Stimulated activated CD4-positive, alpha-beta T cell treated with anti-CD3 and anti-CD28 coated beads, TNF-alpha, amount 100 ng/mL, for 24 hours (primary cell): ENCODE data around the gene UGT2B7.
"Not testable (repeated sequence)": the region's sequence is repeated elsewhere in the genome, so short reads cannot be mapped to it uniquely, and the experiment has no call there.

Source experiments
- DNase-seq, 3 experiments: peaks; one replicate each; pipeline ENCODE4 v3.0.0-alpha.2; 2020; ENCODE audit warnings: low read depth in 3 of 3

UGT2B7 gene

DNA sequence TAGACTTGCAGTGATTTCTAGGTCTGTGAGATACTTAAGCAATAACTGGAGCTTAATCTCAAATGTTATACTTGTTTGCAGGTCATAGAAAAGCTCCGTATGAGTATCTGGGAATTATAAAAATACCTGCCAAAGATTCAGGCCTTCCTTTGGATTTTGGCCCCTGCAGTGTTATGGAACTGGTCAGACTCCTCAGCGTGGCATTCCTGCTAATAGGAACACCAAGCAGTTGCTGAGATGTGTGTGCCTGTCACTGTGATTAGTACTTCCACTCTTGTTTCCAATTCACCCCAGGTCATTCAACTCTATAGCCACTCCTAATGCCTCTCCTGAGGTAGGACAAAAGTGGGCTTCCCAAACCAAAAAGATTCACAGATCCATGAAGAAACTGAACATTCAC, 7.8 kb upstream of the UGT2B7 start:
- no peak for DNase-seq

DNA sequence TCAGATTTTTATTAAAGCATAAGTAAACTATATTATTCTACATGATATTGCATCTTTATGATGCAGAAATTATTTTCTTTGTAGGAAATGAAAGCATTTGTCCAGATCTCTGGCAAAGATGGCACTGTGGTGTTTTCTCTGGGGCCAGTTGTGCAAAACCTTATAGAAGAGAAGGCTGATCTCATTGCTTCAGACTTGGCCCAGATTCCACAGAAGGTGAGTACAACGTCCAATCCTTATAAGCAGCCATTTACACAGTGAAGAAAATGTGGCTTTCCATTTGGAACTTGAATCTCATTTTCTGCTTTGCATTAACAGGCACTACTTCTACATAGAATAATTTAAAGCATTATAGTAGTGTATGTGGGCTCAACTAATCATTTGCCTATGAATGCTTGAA, 6.9 kb upstream of the UGT2B7 start:
- no peak for DNase-seq

DNA sequence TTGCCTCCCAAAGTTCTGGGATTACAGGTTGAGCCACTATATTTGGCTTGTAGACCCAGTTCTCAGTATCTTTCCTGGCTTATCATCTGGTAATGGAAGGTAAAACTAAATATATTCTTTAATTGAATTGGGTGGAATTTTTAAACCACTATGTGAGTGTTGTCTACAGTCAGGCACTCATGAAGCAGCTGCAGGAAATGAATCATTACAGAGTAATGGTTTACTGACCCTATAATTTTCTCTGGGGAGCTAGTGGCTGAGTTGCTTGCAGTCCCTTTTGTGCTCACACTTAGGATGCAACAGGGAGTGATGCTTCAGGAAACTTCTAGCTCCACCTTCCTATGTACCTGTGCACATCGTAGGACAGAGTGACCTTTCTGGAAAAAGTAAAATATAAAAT, 4.1 kb upstream of the UGT2B7 start:
- no peak for DNase-seq

DNA sequence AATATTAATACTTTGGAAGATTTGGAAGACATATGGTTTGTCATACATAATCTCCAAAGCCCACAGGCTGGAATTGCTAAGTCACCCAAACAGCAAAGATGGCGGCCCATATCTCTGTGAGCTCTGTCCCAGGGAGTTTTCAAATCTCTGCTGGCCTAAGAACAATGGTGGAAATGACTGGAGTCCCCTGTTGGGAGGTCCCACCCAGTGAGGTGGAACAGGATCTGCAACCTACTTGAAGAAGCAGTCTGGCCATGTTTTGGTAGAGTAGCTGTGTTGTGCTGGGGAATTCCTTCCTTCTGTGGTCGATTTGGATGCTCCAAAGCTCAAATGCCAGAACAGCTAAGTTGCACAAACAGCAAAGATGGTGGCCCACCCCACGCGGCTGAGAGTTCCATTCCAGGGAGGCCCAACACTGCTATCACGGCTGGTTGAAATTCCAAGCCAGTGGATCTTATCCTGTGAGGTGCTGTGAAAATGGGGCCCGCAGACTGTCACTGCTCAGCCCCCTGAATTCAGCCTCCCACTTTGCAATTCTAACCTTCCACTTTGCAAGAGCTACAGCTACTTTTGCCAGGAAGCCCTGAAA, 3.2 kb upstream of the UGT2B7 start:
- no peak for DNase-seq

DNA sequence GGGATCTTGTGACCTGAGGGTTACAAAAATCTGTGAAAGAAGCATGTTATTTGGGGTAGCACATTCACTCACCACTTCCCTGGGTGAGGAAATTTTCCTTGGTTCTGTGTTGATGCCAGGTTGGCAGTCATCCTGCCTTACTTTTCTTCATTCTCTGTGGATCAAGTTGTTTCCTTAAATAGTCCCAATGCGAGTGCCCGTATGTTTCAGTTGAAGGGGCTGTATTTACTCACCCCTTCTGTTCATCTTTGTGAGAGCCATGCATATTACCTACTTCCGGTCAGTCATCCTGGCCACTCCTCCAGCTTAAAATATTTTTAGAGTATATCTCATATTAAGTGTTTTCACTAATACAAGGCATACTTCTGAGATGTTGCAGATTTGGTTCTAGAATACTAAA, 2.6 kb upstream of the UGT2B7 start:
- no peak for DNase-seq

DNA sequence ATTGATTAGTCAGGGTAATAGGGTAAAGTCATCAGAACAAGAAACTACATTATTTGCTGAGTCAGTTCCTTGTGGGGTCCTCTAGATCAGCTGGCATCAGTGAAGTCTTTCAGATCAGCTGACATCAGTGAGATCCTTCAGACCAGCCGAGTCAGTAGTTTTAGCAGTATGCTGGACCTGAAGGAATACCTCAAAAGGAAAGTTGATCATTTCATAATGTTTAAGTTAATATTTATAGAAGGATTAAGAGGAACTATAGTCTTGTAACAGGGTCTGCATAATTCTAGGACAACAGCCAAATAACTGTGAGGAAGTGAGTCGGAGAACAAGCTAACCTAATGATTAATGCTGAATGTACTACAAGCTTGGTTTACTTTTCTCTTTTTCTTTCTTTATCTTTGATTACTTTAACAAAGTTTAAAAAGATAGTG, 958 bp upstream of the UGT2B7 start:
- DNase-seq: no peak

DNA sequence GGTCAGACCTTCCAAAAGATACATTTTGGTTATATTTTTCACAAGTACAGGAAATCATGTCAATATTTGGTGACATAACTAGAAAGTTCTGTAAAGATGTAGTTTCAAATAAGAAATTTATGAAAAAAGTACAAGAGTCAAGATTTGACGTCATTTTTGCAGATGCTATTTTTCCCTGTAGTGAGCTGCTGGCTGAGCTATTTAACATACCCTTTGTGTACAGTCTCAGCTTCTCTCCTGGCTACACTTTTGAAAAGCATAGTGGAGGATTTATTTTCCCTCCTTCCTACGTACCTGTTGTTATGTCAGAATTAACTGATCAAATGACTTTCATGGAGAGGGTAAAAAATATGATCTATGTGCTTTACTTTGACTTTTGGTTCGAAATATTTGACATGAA, 536 bp downstream of the UGT2B7 start:
- no peak for DNase-seq

DNA sequence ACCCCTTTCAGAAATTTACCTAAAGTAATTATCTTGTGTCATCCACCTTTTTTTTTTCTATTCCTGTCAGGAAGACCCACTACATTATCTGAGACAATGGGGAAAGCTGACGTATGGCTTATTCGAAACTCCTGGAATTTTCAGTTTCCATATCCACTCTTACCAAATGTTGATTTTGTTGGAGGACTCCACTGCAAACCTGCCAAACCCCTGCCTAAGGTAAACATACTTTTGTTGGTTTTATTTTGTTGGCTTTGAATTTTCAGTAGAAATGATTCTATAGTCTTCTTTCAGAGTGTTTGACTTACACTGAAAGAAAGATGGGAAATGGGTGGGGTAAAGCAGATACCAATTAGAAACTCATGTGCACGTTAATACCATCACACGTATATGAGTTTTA, 2.2 kb downstream of the UGT2B7 start:
- no peak for DNase-seq

DNA sequence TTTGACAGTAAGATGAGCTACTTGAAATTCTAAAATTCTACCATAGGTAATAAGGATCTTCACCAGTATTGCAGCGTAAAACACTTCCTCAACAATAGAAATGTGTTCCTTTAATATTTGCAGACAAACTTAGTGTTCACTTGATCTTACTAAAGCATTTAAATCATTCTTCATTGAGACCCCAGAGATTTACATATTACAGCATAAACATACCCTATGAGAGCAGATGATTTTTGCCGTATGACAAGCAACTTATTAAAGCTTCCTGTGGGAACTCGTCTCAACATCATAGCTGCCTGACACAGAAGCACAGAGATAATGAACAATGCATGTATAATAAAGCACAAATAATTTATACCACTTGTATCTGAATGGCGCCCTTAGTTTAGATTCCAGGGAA, 3.6 kb downstream of the UGT2B7 start:
- DNase-seq: no peak

DNA sequence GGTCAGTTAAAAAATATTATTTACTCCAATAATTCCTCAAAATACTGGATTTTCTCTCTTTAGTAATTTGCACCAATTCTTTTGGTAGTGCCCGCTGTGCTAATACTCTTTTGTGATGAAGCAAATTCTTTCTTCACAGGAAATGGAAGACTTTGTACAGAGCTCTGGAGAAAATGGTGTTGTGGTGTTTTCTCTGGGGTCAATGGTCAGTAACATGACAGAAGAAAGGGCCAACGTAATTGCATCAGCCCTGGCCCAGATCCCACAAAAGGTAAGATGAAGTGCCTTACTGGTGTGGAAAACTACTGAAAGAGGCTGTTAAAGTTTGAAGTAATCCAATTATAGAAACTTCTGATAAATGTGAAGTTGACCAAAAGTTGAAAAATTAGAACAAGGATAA, 6.4 kb downstream of the UGT2B7 start:
- DNase-seq: not testable (repeated sequence)

DNA sequence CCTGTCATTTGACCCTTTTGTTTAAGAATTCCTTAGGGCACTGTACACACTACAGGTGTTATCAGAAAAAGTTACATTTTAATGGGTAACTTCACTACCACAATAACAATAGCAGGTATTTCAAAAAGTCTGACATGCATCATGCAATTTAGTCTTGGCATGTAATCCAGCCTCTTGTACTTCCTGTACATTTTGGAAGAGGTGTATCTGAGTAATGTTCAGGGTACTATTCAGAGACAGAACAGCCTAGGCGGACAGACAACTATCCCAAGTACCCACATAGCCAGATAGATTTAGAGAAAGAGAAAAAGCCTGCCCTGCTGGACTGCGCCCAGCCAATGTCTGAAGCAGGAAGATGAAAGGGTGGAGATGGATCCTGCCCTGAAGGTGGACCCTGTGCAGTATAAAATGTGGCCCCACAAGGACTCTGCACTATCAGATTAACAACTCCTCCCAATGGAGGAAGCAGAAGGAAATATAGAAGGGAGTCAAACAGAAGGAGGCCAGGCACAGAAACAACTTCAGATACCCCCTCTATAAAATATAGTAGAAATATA, 8.5 kb downstream of the UGT2B7 start:
- DNase-seq: no peak

DNA sequence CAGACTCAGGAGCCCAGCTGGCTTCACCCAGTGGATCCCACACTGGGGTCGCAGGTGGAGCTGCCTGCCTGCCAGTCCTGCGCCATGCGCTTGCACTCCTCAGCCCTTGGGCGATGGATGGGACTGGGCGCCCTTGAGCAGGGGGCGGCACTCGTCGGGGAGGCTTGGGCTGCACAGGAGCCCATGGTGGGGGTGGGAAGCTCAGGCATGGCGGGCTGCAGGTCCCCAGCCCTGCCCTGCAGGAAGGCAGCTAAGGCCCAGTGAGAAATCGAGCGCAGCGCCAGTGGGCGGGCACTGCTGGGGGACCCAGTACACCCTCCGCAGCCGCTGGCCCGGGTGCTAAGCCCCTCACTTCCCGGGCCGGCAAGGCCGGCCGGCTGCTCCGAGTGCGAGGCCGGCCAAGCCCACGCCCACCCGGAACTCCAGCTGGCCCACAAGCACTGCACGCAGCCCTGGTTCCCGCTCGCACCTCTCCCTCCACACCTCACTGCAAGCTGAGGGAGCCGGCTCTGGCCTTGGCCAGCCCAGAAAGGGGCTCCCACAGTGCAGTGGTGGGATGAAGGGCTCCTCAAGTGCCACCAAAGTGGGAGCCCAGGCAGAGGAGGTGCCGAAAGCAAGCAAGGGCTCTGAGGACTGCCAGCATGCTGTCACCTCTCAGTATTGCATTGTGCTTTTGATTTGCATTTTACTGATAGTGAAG, 19.0 kb downstream of the UGT2B7 start:
- DNase-seq: not testable (repeated sequence)

DNA sequence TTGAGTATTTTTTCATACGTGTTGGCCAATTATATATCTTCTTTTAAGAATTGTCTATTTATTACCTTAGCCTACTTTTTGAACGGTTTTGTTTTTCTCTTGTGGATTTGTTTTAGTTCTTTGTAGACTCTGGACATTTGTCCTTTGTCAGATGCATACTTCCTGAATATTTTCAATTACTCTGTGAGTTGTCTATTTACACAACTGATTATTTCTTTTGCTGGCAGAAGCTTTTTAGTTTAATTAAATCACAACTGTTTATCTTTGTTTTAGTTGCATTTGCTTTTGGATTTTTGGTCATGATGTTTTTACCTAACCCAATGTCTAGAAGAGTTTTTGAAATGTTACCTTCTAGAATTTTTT, 19.6 kb downstream of the UGT2B7 start:
- DNase-seq: no peak

DNA sequence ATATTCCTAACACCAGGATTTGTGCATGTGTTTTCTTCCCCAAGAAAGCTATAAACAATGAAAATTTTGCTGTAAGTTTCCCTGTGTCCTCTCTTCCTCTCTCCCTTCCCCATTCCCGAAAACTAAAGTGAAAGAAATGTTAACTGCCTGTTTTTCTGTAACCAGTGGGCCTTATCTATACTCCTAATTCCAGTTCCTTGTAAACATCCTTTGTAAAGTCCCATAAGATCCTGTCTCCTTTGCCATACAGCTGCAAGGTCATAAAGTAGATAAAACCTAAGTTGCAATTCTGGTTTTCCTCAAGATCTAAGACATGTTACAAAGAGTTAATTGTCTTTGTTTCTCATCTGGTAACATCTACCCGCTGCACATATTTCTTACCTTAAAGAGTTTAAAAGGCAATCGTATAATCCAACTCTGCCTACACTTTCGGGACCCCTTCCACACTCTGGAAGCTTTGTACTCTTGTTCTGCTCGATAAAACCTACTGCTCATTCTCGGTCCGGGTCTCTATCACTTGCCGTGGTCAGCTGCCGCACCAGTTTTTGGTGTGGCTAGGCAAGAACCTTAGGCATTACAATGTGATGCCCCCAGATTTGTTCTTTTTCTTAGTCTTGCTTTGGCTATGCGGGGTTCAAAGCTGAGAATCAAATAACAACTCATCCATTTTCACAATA, 20.5 kb downstream of the UGT2B7 start:
- DNase-seq: no peak

DNA sequence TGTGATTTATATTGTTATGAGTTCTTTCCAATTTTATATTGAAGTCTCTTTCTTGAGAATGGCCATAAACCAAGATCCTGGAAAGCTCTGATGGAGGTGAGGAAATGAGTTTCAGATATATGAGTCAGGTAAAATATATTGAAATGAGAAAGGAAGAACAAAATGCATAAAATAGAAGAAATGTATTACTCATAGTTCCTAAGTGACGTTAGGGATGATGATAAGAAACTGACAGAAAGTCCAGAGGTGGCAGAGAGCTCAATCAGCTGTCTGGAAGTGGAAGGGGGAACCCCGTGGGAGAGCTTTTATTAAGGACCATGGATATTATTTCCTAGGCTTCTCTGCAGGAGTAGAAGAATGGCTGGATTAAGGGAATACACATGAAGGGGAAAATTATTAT, 24.6 kb downstream of the UGT2B7 start:
- DNase-seq: no peak

DNA sequence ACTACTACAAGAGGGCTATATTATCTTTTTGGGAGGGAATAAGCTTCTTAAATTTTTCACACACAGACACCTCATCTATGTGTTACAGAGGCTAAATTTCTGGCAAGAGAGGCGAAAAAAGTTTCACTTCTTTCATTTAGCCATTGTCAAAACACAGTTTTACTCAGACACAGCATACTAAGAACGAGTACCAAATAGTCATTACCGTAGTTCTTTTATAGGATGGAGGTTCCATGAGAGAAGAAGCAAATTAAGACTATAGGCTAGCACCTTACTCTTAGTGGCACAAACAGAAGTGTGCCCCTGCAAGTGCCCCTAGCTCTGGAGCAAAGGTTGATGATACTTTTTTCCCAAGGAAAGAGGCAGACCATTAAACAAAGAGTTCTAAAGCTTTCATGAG, 26.2 kb downstream of the UGT2B7 start:
- no peak for DNase-seq

DNA sequence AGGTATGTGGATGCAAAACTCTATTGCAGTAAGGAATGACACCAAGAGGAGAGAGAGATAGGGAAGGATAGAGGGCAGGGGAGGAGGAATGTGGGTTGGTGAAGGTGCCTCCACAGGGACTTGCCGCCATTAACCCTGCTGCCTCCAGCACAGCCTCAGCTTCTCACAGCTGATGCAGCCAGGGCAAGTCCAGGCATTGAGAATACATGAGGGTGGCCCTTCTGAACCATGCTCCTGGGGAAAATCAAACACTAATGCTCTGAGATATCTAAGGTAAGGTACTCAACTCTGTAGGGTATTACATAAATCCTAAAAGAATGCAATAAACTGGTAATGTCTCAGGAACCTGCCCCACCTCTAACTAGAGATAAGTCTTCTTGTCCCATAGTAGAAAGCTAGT, 28.7 kb downstream of the UGT2B7 start:
- no peak for DNase-seq

DNA sequence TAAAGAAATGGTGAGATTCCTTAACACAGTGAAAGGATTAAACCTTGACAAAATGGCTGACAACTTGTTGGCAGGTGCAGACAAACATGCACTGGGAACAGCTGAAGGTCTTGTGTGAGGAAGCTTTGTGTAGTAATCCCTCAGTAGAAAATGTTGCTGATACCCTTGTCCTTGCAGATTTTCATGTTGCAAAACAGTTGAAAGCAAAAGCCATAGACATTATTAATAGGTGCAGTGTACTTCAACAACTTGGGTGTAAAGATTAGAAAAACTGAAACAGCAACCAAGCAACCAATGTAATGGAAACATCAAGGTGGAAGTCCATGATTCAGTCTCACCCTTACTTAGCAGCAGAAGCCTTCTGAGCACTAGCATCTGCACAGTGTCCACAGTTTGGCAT, 29.8 kb downstream of the UGT2B7 start:
- no peak for DNase-seq

DNA sequence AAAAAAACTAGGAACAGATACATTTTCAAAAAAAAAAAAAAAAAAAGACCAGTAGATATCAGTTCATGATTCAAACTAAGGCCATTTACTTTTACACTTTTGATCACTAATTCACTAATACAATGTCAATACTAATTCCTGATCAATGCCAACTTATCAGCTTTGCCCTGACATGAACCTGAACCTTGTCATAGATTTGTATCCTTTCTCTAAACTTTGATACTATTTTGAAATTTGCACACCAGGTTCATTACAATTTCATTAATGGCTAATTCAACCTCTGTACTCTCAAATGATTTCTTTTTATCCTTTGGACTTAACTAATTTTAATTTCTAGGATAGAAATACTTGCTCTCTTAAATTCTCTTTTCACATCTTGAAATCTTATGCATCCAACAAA, 37.7 kb downstream of the UGT2B7 start:
- no peak for DNase-seq

DNA sequence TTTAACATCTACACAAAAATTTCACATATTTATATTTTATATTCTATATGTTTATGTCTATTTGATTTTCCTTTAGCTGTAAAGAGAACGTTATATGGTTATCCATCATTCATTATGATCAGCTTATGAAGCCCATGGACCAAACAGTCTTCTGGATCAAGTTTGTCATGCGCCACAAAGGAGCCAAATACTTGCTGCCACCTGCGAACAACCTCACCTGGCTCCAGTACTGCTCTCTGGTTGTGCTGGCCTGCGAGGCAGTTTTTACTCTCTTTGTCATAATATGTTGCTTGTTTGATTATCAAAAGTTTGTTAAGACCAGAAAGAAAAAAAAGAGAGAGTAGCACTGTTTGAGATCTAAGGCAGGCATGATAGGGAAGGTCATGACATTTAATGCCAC, 38.2 kb downstream of the UGT2B7 start:
- DNase-seq: no peak

DNA sequence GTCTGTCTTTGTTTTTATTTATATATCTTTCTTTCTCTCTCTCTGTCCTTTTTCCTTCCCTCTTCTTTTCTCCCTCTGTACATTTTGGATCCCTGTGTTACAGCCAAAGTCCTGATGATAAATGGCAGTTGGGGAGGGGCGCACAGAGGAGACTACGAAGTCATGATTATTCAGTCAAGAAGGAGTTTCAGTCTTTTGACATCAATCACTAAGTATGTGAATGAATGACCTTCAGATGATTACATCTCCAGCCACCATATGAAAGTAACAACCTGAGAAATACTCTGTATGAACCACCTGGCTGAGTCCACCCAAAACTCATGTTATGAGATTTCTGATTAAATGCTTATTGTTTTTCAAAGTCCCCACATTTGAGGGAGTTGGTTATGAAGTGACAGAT, 45.0 kb downstream of the UGT2B7 start:
- no peak for DNase-seq

DNA sequence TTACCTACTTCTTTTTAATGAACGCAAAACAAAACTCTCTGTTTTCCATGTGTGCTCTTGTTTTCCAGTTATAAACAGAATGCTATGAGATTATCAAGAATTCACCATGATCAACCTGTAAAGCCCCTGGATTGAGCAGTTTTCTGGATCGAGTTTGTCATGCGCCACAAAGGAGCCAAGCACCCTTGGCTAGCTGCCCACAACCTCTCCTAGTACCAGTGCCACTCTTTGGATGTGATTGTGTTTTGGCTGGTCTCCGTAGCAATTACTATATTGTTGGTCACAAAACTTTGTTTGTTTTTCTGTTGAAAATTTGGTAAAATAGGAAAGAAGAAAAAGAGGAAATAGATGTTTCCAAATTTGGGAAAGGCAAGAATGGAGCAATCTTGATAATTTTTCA, 51.1 kb downstream of the UGT2B7 start:
- DNase-seq: no peak

DNA sequence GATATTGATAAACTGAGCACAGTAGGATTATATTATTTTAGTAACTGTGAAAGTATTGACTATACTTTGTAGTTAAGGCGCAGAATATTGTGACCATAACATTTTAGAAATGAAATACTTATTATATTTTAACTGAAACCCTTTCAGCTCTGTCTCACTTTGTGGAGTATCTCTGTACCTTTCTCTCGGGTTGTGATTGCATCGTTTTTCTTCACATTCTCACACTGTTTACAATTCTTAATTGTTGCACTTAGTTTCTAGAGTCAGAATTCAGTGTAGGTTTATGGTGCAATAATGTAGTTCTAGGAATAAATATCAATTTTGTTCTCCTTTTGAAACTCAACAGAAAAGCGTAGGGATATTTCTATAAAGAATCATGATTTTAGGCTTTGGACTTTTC, 57.7 kb downstream of the UGT2B7 start:
- no peak for DNase-seq
